C4-2B (cell line): ENCODE data around the gene TAGLN2.

Source experiments
- H3K27ac ChIP-seq: fragments of 450-650 bp; 2 replicates; pipeline ENCODE4 v1.5.1; 2017
- ZFX ChIP-seq: fragments of 450-650 bp; IDR thresholded peaks from 2 replicates; pipeline ENCODE4 v1.6.1; 2017
- TF ChIP-seq, protein P1 (sequence below): fragments of 450-650 bp; conservative IDR thresholded peaks from 2 replicates; pipeline ENCODE4 v1.5.1; 2017; ENCODE audit warnings: mild to moderate bottlenecking

The TAGLN2 gene

DNA sequence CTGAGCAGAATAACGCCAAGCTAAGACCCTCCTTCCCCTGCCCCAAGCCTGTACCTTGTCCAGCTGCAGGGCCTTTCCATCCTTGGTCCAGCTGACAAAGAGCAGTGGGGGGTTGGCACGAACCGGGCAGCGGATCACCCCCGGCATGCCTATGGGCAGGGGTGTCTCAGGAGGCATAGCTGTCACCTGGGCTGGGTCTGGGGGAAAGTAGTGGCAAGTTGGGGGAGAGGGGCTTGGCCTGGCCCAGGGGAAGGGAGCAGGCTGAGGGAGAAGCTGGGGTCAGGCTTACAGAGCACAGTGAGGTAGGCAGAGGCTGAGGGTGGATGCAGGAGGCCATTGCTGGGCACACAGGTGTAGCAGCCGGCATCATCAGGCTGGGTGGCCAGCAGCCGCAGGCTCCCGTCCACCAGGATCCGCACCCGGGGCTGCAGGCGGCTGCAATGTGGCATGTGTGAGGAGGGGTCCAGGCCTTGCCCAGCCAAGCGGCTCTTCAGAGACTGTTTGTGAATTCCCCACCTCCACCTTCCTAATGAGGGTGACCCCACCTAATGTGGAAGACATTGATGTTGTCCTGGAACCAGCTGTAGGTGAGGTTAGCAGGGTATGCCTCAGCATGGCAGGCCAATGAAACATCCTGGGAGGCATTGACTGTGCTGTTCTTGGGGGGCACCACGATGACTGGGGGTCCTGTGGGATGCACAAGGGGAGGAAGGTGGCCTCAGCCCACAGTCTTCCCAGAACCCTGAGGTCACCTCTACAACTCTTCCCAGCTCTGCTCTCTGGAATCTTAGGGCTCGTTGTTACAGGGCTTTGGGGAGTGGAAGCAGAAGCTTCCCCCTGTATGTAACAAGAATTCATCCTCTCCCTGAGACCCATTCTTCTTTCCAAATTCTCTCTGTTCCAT, 9.1 kb upstream of the TAGLN2 start:
- H3K27ac ChIP-seq, result no peak overlapping the region
- no peak for TF ChIP-seq ZFX
- TF ChIP-seq, protein P1, sequence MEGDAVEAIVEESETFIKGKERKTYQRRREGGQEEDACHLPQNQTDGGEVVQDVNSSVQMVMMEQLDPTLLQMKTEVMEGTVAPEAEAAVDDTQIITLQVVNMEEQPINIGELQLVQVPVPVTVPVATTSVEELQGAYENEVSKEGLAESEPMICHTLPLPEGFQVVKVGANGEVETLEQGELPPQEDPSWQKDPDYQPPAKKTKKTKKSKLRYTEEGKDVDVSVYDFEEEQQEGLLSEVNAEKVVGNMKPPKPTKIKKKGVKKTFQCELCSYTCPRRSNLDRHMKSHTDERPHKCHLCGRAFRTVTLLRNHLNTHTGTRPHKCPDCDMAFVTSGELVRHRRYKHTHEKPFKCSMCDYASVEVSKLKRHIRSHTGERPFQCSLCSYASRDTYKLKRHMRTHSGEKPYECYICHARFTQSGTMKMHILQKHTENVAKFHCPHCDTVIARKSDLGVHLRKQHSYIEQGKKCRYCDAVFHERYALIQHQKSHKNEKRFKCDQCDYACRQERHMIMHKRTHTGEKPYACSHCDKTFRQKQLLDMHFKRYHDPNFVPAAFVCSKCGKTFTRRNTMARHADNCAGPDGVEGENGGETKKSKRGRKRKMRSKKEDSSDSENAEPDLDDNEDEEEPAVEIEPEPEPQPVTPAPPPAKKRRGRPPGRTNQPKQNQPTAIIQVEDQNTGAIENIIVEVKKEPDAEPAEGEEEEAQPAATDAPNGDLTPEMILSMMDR, result no peak

DNA sequence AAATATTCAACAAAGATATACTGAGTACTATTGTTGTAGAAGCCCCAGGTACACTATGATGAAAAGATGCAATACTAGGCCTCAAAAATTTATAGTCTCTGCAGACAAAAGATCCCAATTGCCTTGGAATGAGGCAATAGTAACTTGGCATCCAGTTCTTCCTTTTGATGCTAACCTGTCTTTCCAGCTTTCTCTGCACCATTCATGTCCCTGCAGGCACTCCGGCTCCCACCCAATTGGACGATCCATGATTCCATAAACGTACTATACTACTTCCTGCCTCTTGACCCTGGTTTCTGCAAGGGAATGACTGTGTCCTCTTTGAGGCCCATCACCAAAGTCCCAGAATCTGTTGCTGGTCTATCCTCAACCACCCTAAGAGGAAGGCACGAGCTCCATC, 8.0 kb upstream of the TAGLN2 start:
- no peak overlapping the region for H3K27ac ChIP-seq
- no peak for TF ChIP-seq ZFX
- TF ChIP-seq, protein P1, result no peak

DNA sequence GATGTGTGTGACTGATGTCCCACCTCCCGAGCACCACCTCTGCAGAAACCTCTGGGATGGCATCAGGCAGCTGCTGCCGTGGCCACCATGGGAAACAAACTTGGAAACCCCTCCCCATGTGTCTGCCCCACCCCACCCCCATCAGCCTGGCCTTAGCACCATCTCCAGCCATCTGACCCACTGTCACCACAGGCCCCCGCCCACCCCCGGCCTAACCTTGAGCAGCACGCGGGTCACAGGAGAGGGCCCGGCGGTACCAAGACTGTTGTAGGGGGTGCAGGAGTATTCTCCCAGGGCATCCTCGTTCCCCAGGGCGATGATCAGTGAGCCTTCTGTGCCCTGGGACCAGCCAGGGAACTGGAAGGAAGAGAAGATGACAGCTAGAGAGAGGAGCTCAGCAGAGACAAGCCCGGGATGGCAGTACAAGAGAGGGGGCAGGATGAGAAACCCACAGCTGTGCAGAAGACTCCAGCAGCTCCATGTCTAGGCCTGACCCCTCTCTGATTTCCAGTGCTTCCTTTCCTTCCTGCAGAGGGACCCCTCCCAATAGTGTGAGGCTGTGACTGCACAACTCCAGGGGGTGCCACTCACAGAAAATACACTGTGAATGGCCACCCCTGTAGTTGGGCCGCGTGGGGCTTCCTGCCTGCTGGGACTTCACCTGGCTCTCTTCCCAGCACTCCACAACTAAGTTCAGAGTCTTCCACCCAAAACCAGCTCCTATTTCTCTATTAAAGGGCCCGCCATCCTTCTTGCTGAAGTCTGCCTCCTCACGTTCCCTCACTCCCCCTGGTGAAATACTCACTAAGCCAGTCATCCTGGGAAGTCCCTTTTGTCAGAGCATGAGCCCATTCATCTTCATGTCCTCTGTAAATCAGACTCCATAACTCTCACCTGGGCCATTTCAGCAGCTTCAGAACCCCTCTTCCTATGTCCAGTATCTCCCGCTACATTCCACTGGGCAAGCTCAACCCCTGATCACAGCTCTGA, 7.3 kb upstream of the TAGLN2 start:
- TF ChIP-seq, protein P1, result no peak
- TF ChIP-seq ZFX, result no peak

DNA sequence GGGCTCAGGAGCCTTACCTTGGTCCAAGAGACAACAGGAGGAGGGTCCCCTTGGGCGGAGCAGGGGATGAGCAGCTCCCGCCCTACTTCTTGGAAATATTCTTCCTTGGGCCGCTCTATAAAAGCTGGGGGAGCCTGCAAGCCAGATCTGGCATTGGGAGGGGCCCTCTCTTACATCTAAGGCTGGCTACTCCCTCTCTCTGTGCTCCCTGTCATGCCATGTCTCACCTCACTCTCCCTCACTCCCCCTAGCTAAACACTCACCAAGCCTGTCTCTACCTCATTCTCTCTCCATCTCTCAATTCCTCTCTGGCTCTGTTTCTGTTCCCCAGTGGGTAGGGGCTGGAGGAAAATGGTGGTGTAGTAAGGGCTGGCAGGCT, 6.5 kb upstream of the TAGLN2 start:
- H3K27ac ChIP-seq, result no peak overlapping the region
- TF ChIP-seq, protein P1, result no peak
- TF ChIP-seq ZFX, result no peak

More for the DNA sequence above, 7.3 kb upstream of the TAGLN2 start:
- H3K27ac ChIP-seq, result no peak overlapping the region

DNA sequence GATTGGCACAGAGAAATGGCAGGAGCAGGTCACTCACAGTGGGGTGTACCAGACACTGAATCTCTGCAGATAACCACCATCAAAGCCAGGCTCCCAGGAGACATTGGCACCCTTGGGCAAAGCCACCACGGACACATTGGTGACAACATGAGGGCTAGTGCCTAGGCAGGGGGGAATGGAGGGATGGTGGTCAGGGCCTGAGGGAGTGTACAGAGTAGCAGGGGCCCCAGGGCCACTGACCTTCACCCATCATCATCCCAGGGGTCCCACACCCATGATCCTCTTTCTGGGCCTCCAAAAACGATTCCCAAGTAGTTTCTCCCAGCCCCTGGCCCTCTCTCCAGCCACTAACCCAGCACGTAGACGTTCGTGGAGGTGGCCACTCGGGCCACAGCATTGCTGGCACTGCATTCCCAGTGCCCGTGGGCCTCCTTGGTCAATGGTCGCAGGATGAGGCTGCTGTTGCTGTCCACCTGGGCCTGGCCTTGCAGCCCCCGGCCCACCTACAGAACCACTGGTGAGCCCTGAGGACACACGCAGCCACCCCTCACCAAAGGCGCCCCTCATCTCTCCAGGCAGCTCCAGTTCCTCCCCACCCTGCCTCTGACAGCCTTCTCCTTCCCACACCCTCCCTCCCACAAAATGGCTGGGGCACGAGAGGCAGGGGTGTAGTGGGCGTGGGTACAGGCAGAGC, 5.9 kb upstream of the TAGLN2 start:
- TF ChIP-seq, protein P1, result no peak
- no peak for TF ChIP-seq ZFX
- H3K27ac ChIP-seq, result no peak overlapping the region

DNA sequence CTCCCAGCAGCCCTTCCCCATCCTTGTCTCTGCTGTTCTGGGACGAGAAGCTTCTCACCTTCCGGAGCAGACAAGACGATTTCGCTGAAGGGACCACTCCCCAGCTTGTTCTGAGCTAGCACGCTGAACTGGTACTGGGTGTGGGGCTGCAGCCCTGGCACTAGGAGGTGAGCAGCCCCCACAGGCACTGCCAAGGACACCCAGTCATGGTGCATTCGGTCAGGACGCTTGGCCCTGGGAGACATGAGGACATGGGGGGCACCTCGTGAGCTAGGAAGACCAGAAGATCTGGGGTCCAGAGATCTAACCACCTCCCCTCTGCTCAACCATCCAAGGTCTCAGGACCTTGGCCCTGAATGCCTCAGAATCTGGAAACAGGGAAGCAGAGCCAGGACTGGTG, 5.3 kb upstream of the TAGLN2 start:
- TF ChIP-seq, protein P1, result no peak
- TF ChIP-seq ZFX, result no peak
- no peak overlapping the region for H3K27ac ChIP-seq
